Measurements from ENCODE around the gene NAA50.

Gene NAA50

GRCh38 chr3:113745756-113746547 is at the start of gene NAA50:
NAA50 (minus strand) TSS chr3:113746249; CDS start chr3:113745949, 300 bp downstream.
- no peaks in the 10 kb centered on the region for H3K36me3 ChIP-seq (ENCODE audit: control insufficient read depth in 5 of 5, insufficient read depth in 5 of 5, low read length in 5 of 5)
- H3K27me3 ChIP-seq (ENCODE audit: control insufficient read depth in 5 of 5, insufficient read depth in 4 of 5, low read length in 5 of 5) = no peaks in the 10 kb centered on the region
- peak within 1 kb of the TSS; percentile 85 to 98 (median 93) for H3K4me3 ChIP-seq (ENCODE audit: low read depth in 1 of 5, low read length in 5 of 5)
- H3K4me1 ChIP-seq (ENCODE audit: control insufficient read depth in 5 of 5, insufficient read depth in 5 of 5, low read length in 5 of 5) = peaks cover 3 to 48% (median 38%) of the 10 kb centered on the region in 5 donors
- H3K9me3 ChIP-seq (ENCODE audit: control insufficient read depth in 5 of 5, low read length in 5 of 5) = no peaks in the 10 kb centered on the region
- peak within 1 kb of the TSS; percentile 97 to 100 (median 99) for H3K9ac ChIP-seq (ENCODE audit: low read length in 5 of 5)
- peak within 1 kb of the TSS; percentile 100 for H3K27ac ChIP-seq (ENCODE audit: low read depth, low read length)

DNA sequence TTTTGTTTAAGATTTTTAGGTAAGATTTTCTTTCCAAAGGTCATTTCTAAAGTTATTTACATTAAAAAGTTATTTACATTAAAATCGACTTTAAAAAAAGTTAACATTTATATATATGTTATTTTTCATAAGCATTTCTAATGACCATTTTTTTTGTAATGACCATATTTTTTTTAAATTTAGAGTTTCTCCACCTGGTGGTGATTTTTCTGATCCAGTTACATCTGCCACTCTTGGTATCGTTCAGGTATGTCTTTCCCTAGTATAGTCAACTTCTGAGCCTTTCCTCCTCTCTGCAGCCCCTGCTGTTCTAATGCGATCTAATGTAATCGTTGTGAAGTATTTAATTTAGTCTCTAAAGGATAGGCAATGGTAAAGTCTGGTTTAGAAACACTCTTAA is 49.6 kb upstream of the NAA50 start:
- no peak overlapping the region for H3K9ac ChIP-seq (ENCODE audit: low read length in 5 of 5)
- H3K27me3 ChIP-seq (ENCODE audit: control insufficient read depth in 5 of 5, insufficient read depth in 4 of 5, low read length in 5 of 5) = no peaks in the 10 kb centered on the region
- H3K9me3 ChIP-seq (ENCODE audit: control insufficient read depth in 5 of 5, low read length in 5 of 5) = no peaks in the 10 kb centered on the region
- H3K36me3 ChIP-seq (ENCODE audit: control insufficient read depth in 5 of 5, insufficient read depth in 5 of 5, low read length in 5 of 5) = peaks cover 35 to 65% (median 50%) of the 10 kb centered on the region in 5 donors
- H3K4me1 ChIP-seq (ENCODE audit: control insufficient read depth in 5 of 5, insufficient read depth in 5 of 5, low read length in 5 of 5) = no peaks in the 10 kb centered on the region
- no peak overlapping the region for H3K27ac ChIP-seq (ENCODE audit: low read depth, low read length)
- H3K4me3 ChIP-seq (ENCODE audit: low read depth in 1 of 5, low read length in 5 of 5) = no peak overlapping the region

DNA sequence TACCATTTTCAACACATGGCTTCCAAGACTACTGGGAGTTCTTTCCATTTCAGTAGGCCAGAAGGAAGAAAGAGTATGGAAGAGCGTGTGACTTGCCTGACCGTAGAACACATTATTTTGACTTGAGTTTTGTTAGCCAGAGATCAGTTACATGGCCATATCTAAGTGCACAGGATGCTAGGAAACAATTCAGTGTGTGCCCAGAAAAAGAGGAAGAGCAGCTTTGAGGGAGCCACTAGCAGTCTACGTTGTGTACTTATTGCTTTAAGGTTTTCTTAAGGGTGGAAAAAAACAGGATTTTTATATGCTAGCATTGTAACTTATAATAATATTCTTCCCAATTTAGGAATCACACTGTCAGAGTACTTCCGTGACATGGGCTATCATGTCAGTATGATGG is 48.5 kb upstream of the NAA50 start:
- no peaks in the 10 kb centered on the region for H3K4me1 ChIP-seq (ENCODE audit: control insufficient read depth in 5 of 5, insufficient read depth in 5 of 5, low read length in 5 of 5)
- H3K9ac ChIP-seq (ENCODE audit: low read length in 5 of 5) = no peak overlapping the region
- H3K27ac ChIP-seq (ENCODE audit: low read depth, low read length) = no peak overlapping the region
- H3K9me3 ChIP-seq (ENCODE audit: control insufficient read depth in 5 of 5, low read length in 5 of 5) = no peaks in the 10 kb centered on the region
- H3K4me3 ChIP-seq (ENCODE audit: low read depth in 1 of 5, low read length in 5 of 5) = no peak overlapping the region
- H3K27me3 ChIP-seq (ENCODE audit: control insufficient read depth in 5 of 5, insufficient read depth in 4 of 5, low read length in 5 of 5) = no peaks in the 10 kb centered on the region
- peaks cover 27 to 56% (median 50%) of the 10 kb centered on the region in 5 donors for H3K36me3 ChIP-seq (ENCODE audit: control insufficient read depth in 5 of 5, insufficient read depth in 5 of 5, low read length in 5 of 5)

DNA sequence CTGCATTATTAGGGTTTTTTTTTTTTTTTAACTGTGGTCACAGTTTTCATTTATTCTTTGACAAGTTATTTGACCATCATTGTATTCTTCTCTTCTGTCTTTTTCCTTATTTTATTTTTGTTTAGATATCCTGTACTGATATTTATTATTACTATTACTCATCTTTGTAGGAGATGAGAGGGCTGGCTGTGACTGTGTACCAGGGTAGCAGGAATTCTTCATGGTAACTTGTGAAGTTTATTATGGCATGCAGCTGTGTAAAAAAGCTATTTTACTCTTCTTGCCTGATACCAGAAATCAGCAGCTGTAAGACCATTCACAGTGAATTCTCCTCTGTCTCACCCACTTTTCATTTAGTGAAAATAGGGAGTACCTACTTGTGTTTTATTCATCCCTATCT is 45.3 kb upstream of the NAA50 start:
- Histone ChIP-seq H3K9ac (ENCODE audit: low read length in 5 of 5) (no peak overlapping the region), H3K36me3 (ENCODE audit: control insufficient read depth in 5 of 5, insufficient read depth in 5 of 5, low read length in 5 of 5) (peaks cover 18 to 46% (median 41%) of the 10 kb centered on the region in 5 donors)

GRCh38 chr3:113783980-113784379 is 37.9 kb upstream of the NAA50 start:
- Histone ChIP-seq H3K4me3 (ENCODE audit: low read depth in 1 of 5, low read length in 5 of 5) (peak overlapping the region in 3 of 5 donors; percentile 11 to 51 (median 33)), H3K9me3 (ENCODE audit: control insufficient read depth in 5 of 5, low read length in 5 of 5) (no peaks in the 10 kb centered on the region), H3K9ac (ENCODE audit: low read length in 5 of 5) (peak overlapping the region in 1 of 5 donors; percentile 57), H3K27ac (ENCODE audit: low read depth, low read length) (peak overlapping the region; percentile 63), H3K36me3 (ENCODE audit: control insufficient read depth in 5 of 5, insufficient read depth in 5 of 5, low read length in 5 of 5) (peaks cover 5 to 21% (median 17%) of the 10 kb centered on the region in 5 donors), H3K27me3 (ENCODE audit: control insufficient read depth in 5 of 5, insufficient read depth in 4 of 5, low read length in 5 of 5) (no peaks in the 10 kb centered on the region), H3K4me1 (ENCODE audit: control insufficient read depth in 5 of 5, insufficient read depth in 5 of 5, low read length in 5 of 5) (peaks cover 0 to 16% (median 13%) of the 10 kb centered on the region in 5 donors)

More for the DNA sequence above, 45.3 kb upstream of the NAA50 start:
- no peak overlapping the region for H3K27ac ChIP-seq (ENCODE audit: low read depth, low read length)
- no peaks in the 10 kb centered on the region for H3K9me3 ChIP-seq (ENCODE audit: control insufficient read depth in 5 of 5, low read length in 5 of 5)
- peaks cover 0 to 3% (median 0%) of the 10 kb centered on the region in 5 donors for H3K4me1 ChIP-seq (ENCODE audit: control insufficient read depth in 5 of 5, insufficient read depth in 5 of 5, low read length in 5 of 5)
- H3K27me3 ChIP-seq (ENCODE audit: control insufficient read depth in 5 of 5, insufficient read depth in 4 of 5, low read length in 5 of 5) = no peaks in the 10 kb centered on the region
- H3K4me3 ChIP-seq (ENCODE audit: low read depth in 1 of 5, low read length in 5 of 5) = no peak overlapping the region

DNA sequence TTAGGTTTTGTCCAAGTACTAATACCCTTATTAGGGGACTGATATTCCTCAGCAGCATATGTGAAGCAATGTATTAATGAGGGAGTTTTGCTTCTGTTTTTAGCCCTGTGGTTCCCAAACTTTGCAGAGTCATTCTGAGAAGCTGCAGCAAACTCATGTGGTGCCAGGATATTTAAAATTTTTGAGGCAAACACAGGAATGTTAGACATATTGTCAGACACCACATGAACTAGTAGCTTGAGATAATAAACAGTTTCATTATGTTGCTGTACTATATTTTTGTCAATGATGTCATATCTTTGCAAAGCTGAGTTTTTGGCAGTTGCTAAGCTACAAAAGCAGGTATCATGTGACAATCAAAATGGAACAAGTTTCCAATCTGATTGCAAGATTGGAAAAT is 37.4 kb upstream of the NAA50 start:
- Histone ChIP-seq H3K27me3 (ENCODE audit: control insufficient read depth in 5 of 5, insufficient read depth in 4 of 5, low read length in 5 of 5) (no peaks in the 10 kb centered on the region), H3K27ac (ENCODE audit: low read depth, low read length) (peak overlapping the region; percentile 63), H3K9me3 (ENCODE audit: control insufficient read depth in 5 of 5, low read length in 5 of 5) (no peaks in the 10 kb centered on the region), H3K4me1 (ENCODE audit: control insufficient read depth in 5 of 5, insufficient read depth in 5 of 5, low read length in 5 of 5) (peaks cover 0 to 16% (median 13%) of the 10 kb centered on the region in 5 donors), H3K4me3 (ENCODE audit: low read depth in 1 of 5, low read length in 5 of 5) (peak overlapping the region in 1 of 5 donors; percentile 33), H3K9ac (ENCODE audit: low read length in 5 of 5) (peak overlapping the region in 1 of 5 donors; percentile 60), H3K36me3 (ENCODE audit: control insufficient read depth in 5 of 5, insufficient read depth in 5 of 5, low read length in 5 of 5) (peaks cover 7 to 17% (median 14%) of the 10 kb centered on the region in 5 donors)

DNA sequence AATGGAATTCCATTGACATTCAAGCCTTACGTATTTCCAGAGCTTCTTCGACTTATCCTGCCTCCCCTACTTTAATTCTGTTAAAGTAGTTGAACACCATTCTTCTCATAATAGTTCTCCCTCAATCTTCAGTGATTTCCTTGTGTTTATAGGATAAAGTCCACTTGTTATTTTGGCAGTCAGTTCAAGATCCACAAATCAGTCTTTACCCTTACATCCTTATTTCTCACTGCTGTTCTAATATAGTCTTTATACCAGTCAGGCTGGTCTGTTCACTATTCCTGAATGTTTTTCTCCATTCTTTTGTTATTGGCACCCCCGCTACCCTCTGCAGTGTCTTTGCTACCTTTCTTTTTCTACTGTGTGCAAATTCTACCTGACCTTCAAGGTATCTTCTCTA is 30.5 kb upstream of the NAA50 start:
- peaks cover 0 to 7% (median 3%) of the 10 kb centered on the region in 5 donors for H3K36me3 ChIP-seq (ENCODE audit: control insufficient read depth in 5 of 5, insufficient read depth in 5 of 5, low read length in 5 of 5)
- H3K9me3 ChIP-seq (ENCODE audit: control insufficient read depth in 5 of 5, low read length in 5 of 5) = no peaks in the 10 kb centered on the region
- H3K27ac ChIP-seq (ENCODE audit: low read depth, low read length) = no peak overlapping the region
- H3K27me3 ChIP-seq (ENCODE audit: control insufficient read depth in 5 of 5, insufficient read depth in 4 of 5, low read length in 5 of 5) = no peaks in the 10 kb centered on the region
- no peak overlapping the region for H3K4me3 ChIP-seq (ENCODE audit: low read depth in 1 of 5, low read length in 5 of 5)
- no peaks in the 10 kb centered on the region for H3K4me1 ChIP-seq (ENCODE audit: control insufficient read depth in 5 of 5, insufficient read depth in 5 of 5, low read length in 5 of 5)
- H3K9ac ChIP-seq (ENCODE audit: low read length in 5 of 5) = no peak overlapping the region

DNA sequence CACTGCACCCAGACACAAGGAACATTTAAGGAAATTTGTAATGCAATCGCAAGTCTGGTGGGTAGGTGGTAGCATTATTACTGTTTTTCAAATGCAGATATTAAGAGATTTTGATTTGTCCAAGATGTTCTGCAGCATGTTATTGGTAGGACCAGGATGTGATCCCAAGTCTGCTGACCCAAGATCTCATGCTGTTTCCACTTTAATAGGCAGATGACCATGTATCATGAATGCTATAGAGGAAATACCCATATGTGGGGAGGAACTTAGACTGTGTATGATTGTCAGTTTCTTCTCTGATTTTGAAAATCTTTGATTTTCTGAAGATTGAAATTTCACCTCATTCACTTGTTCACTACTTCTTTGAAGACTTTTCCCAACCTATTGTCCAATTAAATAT is 29.5 kb upstream of the NAA50 start:
- Histone ChIP-seq H3K36me3 (ENCODE audit: control insufficient read depth in 5 of 5, insufficient read depth in 5 of 5, low read length in 5 of 5) (peaks cover 0 to 7% (median 0%) of the 10 kb centered on the region in 5 donors), H3K27me3 (ENCODE audit: control insufficient read depth in 5 of 5, insufficient read depth in 4 of 5, low read length in 5 of 5) (no peaks in the 10 kb centered on the region), H3K4me3 (ENCODE audit: low read depth in 1 of 5, low read length in 5 of 5) (no peak overlapping the region), H3K9me3 (ENCODE audit: control insufficient read depth in 5 of 5, low read length in 5 of 5) (no peaks in the 10 kb centered on the region), H3K9ac (ENCODE audit: low read length in 5 of 5) (no peak overlapping the region), H3K4me1 (ENCODE audit: control insufficient read depth in 5 of 5, insufficient read depth in 5 of 5, low read length in 5 of 5) (no peaks in the 10 kb centered on the region), H3K27ac (ENCODE audit: low read depth, low read length) (no peak overlapping the region)

DNA sequence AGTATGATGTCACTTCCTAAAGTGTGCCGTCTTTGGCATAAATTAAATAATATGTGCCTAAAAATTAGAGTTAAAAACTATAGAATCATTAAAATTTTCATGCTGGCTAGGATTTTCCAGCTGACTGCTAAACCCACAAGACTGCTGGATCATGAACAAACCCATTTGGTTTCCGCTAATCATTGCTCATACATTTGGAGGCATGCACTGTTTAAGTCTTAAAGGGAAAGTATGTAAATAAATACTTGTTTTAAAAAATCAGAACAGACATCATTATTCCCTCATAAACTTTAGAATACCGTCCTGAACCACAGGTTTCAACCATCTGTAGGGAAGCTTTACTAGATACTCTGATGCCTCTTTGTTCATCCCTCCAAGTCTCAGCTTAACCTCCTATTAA is 27.3 kb upstream of the NAA50 start:
- H3K9me3 ChIP-seq (ENCODE audit: control insufficient read depth in 5 of 5, low read length in 5 of 5) = no peaks in the 10 kb centered on the region
- H3K4me3 ChIP-seq (ENCODE audit: low read depth in 1 of 5, low read length in 5 of 5) = no peak overlapping the region
- H3K27ac ChIP-seq (ENCODE audit: low read depth, low read length) = no peak overlapping the region
- H3K4me1 ChIP-seq (ENCODE audit: control insufficient read depth in 5 of 5, insufficient read depth in 5 of 5, low read length in 5 of 5) = no peaks in the 10 kb centered on the region
- H3K36me3 ChIP-seq (ENCODE audit: control insufficient read depth in 5 of 5, insufficient read depth in 5 of 5, low read length in 5 of 5) = no peaks in the 10 kb centered on the region
- H3K27me3 ChIP-seq (ENCODE audit: control insufficient read depth in 5 of 5, insufficient read depth in 4 of 5, low read length in 5 of 5) = no peaks in the 10 kb centered on the region
- H3K9ac ChIP-seq (ENCODE audit: low read length in 5 of 5) = no peak overlapping the region

GRCh38 chr3:113771993-113772392 is 25.9 kb upstream of the NAA50 start:
- H3K4me1 ChIP-seq (ENCODE audit: control insufficient read depth in 5 of 5, insufficient read depth in 5 of 5, low read length in 5 of 5) = peaks cover 0 to 8% (median 0%) of the 10 kb centered on the region in 5 donors
- no peak overlapping the region for H3K9ac ChIP-seq (ENCODE audit: low read length in 5 of 5)
- H3K9me3 ChIP-seq (ENCODE audit: control insufficient read depth in 5 of 5, low read length in 5 of 5) = no peaks in the 10 kb centered on the region
- no peaks in the 10 kb centered on the region for H3K36me3 ChIP-seq (ENCODE audit: control insufficient read depth in 5 of 5, insufficient read depth in 5 of 5, low read length in 5 of 5)
- no peaks in the 10 kb centered on the region for H3K27me3 ChIP-seq (ENCODE audit: control insufficient read depth in 5 of 5, insufficient read depth in 4 of 5, low read length in 5 of 5)
- H3K4me3 ChIP-seq (ENCODE audit: low read depth in 1 of 5, low read length in 5 of 5) = no peak overlapping the region
- H3K27ac ChIP-seq (ENCODE audit: low read depth, low read length) = no peak overlapping the region

All from subcutaneous abdominal adipose tissue (tissue), 5 donors.